MCF 10A (cell line): ENCODE measurements around the gene MPDZ. TPM values are rescaled to one million over a fixed set of nuclear protein-coding genes. Genes with fewer than 3 reads are reported as not detected.

Experiments used
- BruUV-seq: library from RNA; stranded (reverse); fragments of 400-500 nt; replicated peaks from 2 replicates; lab custom pipeline; 2021; lab: Mats Ljungman, UMichigan
- CTCF ChIA-PET: fragments of 300-600 bp; sonication (Branson Sonifier 250); formaldehyde crosslinking; extraction: SDS; loops from one replicate; lab custom pipeline; 2021; ENCODE audit warnings: antibody characterized with exemption, inconsistent platforms; lab: Yijun Ruan, JAX
- POLR2A ChIA-PET: fragments of 300-600, 350-650 bp; sonication (Branson Sonifier 250); formaldehyde crosslinking; extraction: SDS; loops from one replicate; lab custom pipeline; 2020; ENCODE audit warnings: antibody characterized with exemption, inconsistent platforms; lab: Yijun Ruan, JAX
- DNase-seq: peaks from one replicate; pipeline ENCODE4 v3.0.0-alpha.2; 2018; ENCODE audit not compliant: unreplicated experiment
- H3K27ac Mint-ChIP-seq: one replicate; pipeline ENCODE4 v1.8.0; 2022; ENCODE audit warnings: mild to moderate bottlenecking, low read depth, mixed read lengths; ENCODE audit not compliant: unreplicated experiment
- H3K27me3 Mint-ChIP-seq: one replicate; pipeline ENCODE4 v1.8.0; 2022; ENCODE audit warnings: mixed read lengths; ENCODE audit not compliant: insufficient read depth, unreplicated experiment
- H3K36me3 Mint-ChIP-seq: one replicate; pipeline ENCODE4 v1.8.0; 2022; ENCODE audit warnings: mild to moderate bottlenecking, moderate library complexity, mixed read lengths; ENCODE audit not compliant: insufficient read depth, unreplicated experiment
- H3K4me1 Mint-ChIP-seq: one replicate; pipeline ENCODE4 v1.8.0; 2022; ENCODE audit warnings: mixed read lengths; ENCODE audit not compliant: insufficient read depth, unreplicated experiment
- H3K4me3 Mint-ChIP-seq: one replicate; pipeline ENCODE4 v1.8.0; 2022; ENCODE audit warnings: mild to moderate bottlenecking, moderate library complexity, mixed read lengths; ENCODE audit not compliant: unreplicated experiment
- H3K9me3 Mint-ChIP-seq: one replicate; pipeline ENCODE4 v1.8.0; 2022; ENCODE audit warnings: mixed read lengths; ENCODE audit not compliant: unreplicated experiment
- CTCF ChIP-seq: fragments of 200-600 bp; IDR thresholded peaks from one replicate; pipeline ENCODE4 v1.8.0; 2022; ENCODE audit warnings: antibody characterized with exemption, mild to moderate bottlenecking; ENCODE audit not compliant: unreplicated experiment
- intact Hi-C: fragments of 100-400 bp; cut with micrococcal nuclease; formaldehyde crosslinking; loops from 2 replicates; pipeline ENCODE4 v1.14.1; 2022
- total RNA-seq: library from RNA; stranded (reverse); gene quantifications from 2 replicates; pipeline ENCODE4 v1.2.3, GENCODE V29; 2022

The MPDZ gene
- total RNA-seq, 1 experiment from 2014 or later = 8.8 TPM

DNA sequence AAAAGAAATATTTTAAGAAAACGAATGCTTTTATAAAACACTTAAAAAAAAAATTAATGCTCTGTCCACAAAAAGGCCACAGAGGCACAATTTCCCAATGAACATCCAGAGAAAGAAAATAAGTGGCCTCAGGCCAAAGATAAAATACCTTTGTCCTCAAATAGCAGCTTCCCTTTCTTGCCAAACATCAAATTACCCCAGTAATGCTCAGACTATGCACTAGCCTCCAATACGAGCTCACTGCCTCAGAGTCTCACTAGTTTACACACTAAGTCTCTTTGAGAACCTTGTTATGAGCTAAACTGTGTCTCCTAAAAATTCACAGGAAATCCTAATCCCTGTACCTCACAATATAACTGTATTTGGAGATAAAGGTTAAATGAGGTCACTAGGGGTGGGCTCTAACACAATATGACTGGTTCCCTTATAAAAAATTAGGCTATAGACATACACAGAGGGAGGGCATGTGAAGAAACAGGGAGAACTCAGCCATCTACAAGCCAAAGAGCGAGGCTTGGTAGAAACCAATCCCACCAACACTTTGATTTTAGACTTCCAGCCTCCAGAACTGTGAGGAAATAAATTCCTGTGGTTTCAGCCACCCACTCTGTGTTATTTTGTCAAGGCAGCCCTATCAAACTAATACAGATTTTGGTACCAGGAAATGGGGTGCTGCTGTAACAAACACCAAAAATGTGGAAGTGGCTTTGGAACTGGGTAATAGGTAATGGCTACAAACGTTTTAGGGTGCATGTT is 4.4 kb downstream of the MPDZ start:
- ChIA-PET POLR2A (interaction anchor here (1.2 kb wide), 1 partner anchor 9 kb away, joined by 3 read pairs; no protein-coding TSS in a partner anchor), CTCF (interaction anchor here (0.5 kb wide), 1 partner anchor 17 kb away, joined by 3 read pairs; no protein-coding TSS in a partner anchor)
- no peaks in the 10 kb centered on the region for H3K9me3 Mint-ChIP-seq
- H3K36me3 Mint-ChIP-seq = no peaks in the 10 kb centered on the region
- peak overlapping the region; percentile 21 for H3K27ac Mint-ChIP-seq
- DNase-seq = no peak
- intact Hi-C loops = no loop called here
- H3K4me3 Mint-ChIP-seq = no peak overlapping the region
- no TSS peak for BruUV-seq
- TF ChIP-seq CTCF = no peak
- H3K4me1 Mint-ChIP-seq = peaks cover 11% of the 10 kb centered on the region
- no peaks in the 10 kb centered on the region for H3K27me3 Mint-ChIP-seq

- no peaks in the 10 kb centered on the region for H3K9me3 Mint-ChIP-seq
- H3K27ac Mint-ChIP-seq = no peak overlapping the region
- peaks cover 31% of the 10 kb centered on the region for H3K4me1 Mint-ChIP-seq
- CTCF ChIA-PET = no interaction called here
- BruUV-seq = no TSS peak
- H3K27me3 Mint-ChIP-seq = no peaks in the 10 kb centered on the region
- POLR2A ChIA-PET = no interaction called here
- intact Hi-C loops = no loop called here
- no peak overlapping the region for H3K4me3 Mint-ChIP-seq
- DNase-seq = no peak
- H3K36me3 Mint-ChIP-seq = no peaks in the 10 kb centered on the region
- no peak for TF ChIP-seq CTCF
Measured at GRCh38 chr9:13270734-13271133, 8.8 kb downstream of the MPDZ start.

GRCh38 chr9:13269589-13270452 is 9.7 kb downstream of the MPDZ start:
- intact Hi-C loops = no loop called here

More at GRCh38 chr9:13269589-13270452, 9.7 kb downstream of the MPDZ start:
- no peak for DNase-seq
- CTCF ChIA-PET = interaction anchor here (0.6 to 0.9 kb wide), 5 partner anchors 10 to 1164 kb away, joined by 3 to 6 read pairs (median 4); partner anchors contain the start of gene MPDZ
- Mint-ChIP-seq H3K27me3 (no peaks in the 10 kb centered on the region), H3K4me3 (no peak overlapping the region), H3K9me3 (no peaks in the 10 kb centered on the region), H3K36me3 (no peaks in the 10 kb centered on the region), H3K27ac (no peak overlapping the region), H3K4me1 (peaks cover 27% of the 10 kb centered on the region)
- no peak for TF ChIP-seq CTCF
- POLR2A ChIA-PET = interaction anchor here (0.7 to 1.1 kb wide), 2 partner anchors 11 to 697 kb away, joined by 3 to 9 read pairs; no protein-coding TSS in a partner anchor
- BruUV-seq = no TSS peak
